OCI-LY1 (cell line): ENCODE data around the gene DTL.

Source experiments
- EZH2 ChIP-seq: fragments of 200-600 bp; sonication (generic), shearing (Covaris generic); IDR thresholded peaks from 2 replicates; pipeline ENCODE4 v1.8.0; 2017; ENCODE audit warnings: borderline replicate concordance, mixed run types, mild to moderate bottlenecking, antibody characterized with exemption, low read length, moderate library complexity, mixed read lengths
- TF ChIP-seq, protein P1 (sequence below): fragments of 200-600 bp; sonication (generic), shearing (Covaris generic); IDR thresholded peaks from 2 replicates; pipeline ENCODE4 v1.5.1; 2017; ENCODE audit warnings: mild to moderate bottlenecking, antibody characterized with exemption, low read length, moderate library complexity, mixed read lengths

DNA sequence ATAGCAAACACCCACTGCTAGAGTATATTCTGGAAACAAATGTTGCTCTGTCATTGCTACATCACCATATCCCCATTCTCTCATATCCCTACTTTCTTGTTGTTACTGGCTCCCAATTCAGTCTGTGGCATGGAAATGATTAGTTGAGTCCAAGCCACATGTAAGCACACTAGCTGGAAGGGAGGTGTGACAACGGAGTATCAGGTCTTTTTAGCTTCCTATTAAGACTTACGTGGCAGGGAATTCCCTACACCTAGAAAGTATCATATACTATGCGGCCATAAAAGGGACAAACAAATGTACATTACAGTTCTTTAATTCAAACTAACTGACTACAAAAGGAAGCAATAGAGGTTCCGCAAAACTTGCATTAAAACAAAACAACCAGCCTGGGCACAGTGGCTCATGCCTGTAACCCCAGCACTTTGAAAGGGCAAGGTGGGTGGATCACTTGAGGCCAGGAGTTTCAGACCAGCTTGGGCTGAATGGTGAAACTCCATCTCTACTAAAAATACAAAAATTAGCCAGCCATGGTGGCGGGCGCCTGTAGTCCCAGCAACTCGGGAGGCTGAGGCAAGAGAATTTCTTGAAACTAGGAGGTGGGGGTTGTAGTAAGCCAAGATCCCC lies 48.8 kb upstream of the DTL start:
- TF ChIP-seq, protein P1, sequence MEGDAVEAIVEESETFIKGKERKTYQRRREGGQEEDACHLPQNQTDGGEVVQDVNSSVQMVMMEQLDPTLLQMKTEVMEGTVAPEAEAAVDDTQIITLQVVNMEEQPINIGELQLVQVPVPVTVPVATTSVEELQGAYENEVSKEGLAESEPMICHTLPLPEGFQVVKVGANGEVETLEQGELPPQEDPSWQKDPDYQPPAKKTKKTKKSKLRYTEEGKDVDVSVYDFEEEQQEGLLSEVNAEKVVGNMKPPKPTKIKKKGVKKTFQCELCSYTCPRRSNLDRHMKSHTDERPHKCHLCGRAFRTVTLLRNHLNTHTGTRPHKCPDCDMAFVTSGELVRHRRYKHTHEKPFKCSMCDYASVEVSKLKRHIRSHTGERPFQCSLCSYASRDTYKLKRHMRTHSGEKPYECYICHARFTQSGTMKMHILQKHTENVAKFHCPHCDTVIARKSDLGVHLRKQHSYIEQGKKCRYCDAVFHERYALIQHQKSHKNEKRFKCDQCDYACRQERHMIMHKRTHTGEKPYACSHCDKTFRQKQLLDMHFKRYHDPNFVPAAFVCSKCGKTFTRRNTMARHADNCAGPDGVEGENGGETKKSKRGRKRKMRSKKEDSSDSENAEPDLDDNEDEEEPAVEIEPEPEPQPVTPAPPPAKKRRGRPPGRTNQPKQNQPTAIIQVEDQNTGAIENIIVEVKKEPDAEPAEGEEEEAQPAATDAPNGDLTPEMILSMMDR: no peak
- TF ChIP-seq EZH2: no peak
